Lower leg skin (tissue), 3 donors: ENCODE measurements around the gene NDUFB10.

ENCODE experiments used
- POLR2A ChIP-seq, 2 donors: fragments of 450-650 bp; IDR thresholded peaks; one replicate each; pipeline ENCODE4 v1.6.1; 2016 to 2017; ENCODE audit warnings: antibody characterized with exemption in 2 of 2, mild to moderate bottlenecking in 1 of 2, moderate library complexity in 1 of 2
- TF ChIP-seq, protein P1 (sequence below), 3 donors: fragments of 450-650 bp; IDR thresholded peaks; one replicate each; pipeline ENCODE4 v1.5.1; 2016; ENCODE audit warnings: antibody characterized with exemption in 3 of 3, mild to moderate bottlenecking in 3 of 3, moderate library complexity in 2 of 3

DNA sequence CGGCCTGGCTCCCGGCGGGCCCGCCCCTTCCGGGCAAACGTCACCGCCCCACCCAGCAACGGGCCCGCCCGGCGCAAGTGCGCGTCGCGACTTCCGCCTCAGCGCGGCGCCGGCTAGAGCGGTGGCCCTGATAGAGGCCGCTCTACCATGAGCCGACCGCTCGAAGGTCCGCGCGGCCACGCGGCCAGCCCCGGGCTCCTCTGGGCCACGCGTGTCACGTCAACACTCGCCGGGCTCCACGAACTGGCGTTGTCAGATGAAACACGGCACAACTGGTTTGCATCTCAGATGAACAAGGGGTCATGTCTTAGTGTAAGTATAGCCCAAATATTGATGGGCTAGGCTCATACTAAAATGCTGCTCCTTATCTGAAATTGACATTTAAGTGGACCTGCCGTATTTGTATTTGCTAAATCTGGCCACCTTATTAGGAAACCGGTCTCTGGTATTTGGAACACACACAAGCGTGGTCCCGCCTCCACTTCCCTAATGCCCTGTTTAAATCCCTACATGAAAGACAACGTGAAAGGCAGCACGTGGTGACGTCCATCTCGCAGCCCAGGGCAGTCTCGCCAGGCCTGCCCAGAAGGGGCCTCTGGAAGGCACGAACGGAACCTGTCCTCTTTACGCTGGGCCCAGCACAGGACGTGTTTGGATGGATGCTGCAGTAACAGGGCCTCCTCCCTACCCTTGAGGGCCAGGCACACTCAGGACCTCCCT lies 50.6 kb downstream of the NDUFB10 start, which contains the start of gene ZNF598:
- TF ChIP-seq, protein P1, sequence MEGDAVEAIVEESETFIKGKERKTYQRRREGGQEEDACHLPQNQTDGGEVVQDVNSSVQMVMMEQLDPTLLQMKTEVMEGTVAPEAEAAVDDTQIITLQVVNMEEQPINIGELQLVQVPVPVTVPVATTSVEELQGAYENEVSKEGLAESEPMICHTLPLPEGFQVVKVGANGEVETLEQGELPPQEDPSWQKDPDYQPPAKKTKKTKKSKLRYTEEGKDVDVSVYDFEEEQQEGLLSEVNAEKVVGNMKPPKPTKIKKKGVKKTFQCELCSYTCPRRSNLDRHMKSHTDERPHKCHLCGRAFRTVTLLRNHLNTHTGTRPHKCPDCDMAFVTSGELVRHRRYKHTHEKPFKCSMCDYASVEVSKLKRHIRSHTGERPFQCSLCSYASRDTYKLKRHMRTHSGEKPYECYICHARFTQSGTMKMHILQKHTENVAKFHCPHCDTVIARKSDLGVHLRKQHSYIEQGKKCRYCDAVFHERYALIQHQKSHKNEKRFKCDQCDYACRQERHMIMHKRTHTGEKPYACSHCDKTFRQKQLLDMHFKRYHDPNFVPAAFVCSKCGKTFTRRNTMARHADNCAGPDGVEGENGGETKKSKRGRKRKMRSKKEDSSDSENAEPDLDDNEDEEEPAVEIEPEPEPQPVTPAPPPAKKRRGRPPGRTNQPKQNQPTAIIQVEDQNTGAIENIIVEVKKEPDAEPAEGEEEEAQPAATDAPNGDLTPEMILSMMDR (IDR thresholded peaks at IDR 0.05) = no peak
- peak in 1 of 2 donors; percentile 60 for TF ChIP-seq POLR2A (IDR thresholded peaks at IDR 0.05)
